DND-41 (cell line): ENCODE results near the gene ARSI.

Experiments
- ATAC-seq: fragments of 200-7000 bp; cut with Tn5 transposase; 3 replicates; pipeline ENCODE4 v1.9.1; 2021; ENCODE audit warnings: low read depth; ENCODE audit not compliant: insufficient read depth
- DNase-seq: peaks from one replicate; pipeline ENCODE4 v3.0.0-alpha.2; 2020
- H2AFZ ChIP-seq: 2 replicates; pipeline ENCODE4 v1.6.0; 2012; ENCODE audit warnings: low read depth, low read length
- H3K27ac ChIP-seq: 2 replicates; pipeline ENCODE4 v1.5.1; 2012; ENCODE audit warnings: low read length, inconsistent platforms
- H3K27me3 ChIP-seq: fragments of 200-600 bp; sonication (generic); 2 replicates; pipeline ENCODE4 v1.6.0; 2012; ENCODE audit warnings: low read length, mild to moderate bottlenecking, inconsistent platforms; ENCODE audit not compliant: insufficient read depth, poor library complexity
- H3K36me3 ChIP-seq: 2 replicates; pipeline ENCODE4 v1.5.1; 2012; ENCODE audit warnings: low read length, inconsistent platforms; ENCODE audit not compliant: insufficient read depth
- H3K4me1 ChIP-seq: 2 replicates; pipeline ENCODE4 v1.5.1; 2012; ENCODE audit warnings: mild to moderate bottlenecking, low read length; ENCODE audit not compliant: insufficient read depth
- H3K4me2 ChIP-seq: 2 replicates; pipeline ENCODE4 v1.6.0; 2012; ENCODE audit warnings: mild to moderate bottlenecking, moderate library complexity, low read length, inconsistent platforms; ENCODE audit not compliant: insufficient read depth
- H3K4me3 ChIP-seq, 2 experiments: fragments of 200-600 bp in 1 of 2; shearing (Covaris generic) in 1 of 2; 2 replicates each; pipeline ENCODE4 v1.5.1; 2012 to 2016; ENCODE audit warnings: inconsistent platforms in 2 of 2, low read length in 2 of 2, mild to moderate bottlenecking in 2 of 2, low read depth in 1 of 2, moderate library complexity in 1 of 2
- H3K79me2 ChIP-seq: 2 replicates; pipeline ENCODE4 v1.6.0; 2012; ENCODE audit warnings: low read length, inconsistent platforms; ENCODE audit not compliant: insufficient read depth
- H3K9ac ChIP-seq: 2 replicates; pipeline ENCODE4 v1.6.0; 2012; ENCODE audit warnings: low read depth, mild to moderate bottlenecking, inconsistent platforms, low read length, moderate library complexity
- H3K9me3 ChIP-seq: 2 replicates; pipeline ENCODE4 v1.5.1; 2012; ENCODE audit warnings: low read length, moderate library complexity, mild to moderate bottlenecking, inconsistent platforms; ENCODE audit not compliant: insufficient read depth, severe bottlenecking
- H4K20me1 ChIP-seq: 2 replicates; pipeline ENCODE4 v1.6.0; 2012; ENCODE audit warnings: low read length; ENCODE audit not compliant: insufficient read depth
- CTCF ChIP-seq: IDR thresholded peaks from 2 replicates; pipeline ENCODE4 v1.5.1; 2012; ENCODE audit warnings: borderline replicate concordance, low read length, moderate library complexity, mild to moderate bottlenecking; ENCODE audit not compliant: poor library complexity, severe bottlenecking; ENCODE audit errors: extremely low read depth
- EZH2 ChIP-seq: IDR thresholded peaks from 3 replicates; pipeline ENCODE4 v1.6.1; 2012; ENCODE audit warnings: borderline replicate concordance, low read depth, mild to moderate bottlenecking, moderate library complexity, low read length, inconsistent platforms; ENCODE audit not compliant: severe bottlenecking

Gene ARSI

GRCh38 chr5:150257424-150257823, 45.3 kb downstream of the ARSI start:
- H3K4me3 ChIP-seq = no peak overlapping the region
- H3K36me3 ChIP-seq = no peaks in the 10 kb centered on the region
- DNase-seq (no peak), ATAC-seq (no peak)
- no peak overlapping the region for H3K9ac ChIP-seq
- peaks cover 10% of the 10 kb centered on the region for H3K27me3 ChIP-seq
- H3K4me1 ChIP-seq = no peaks in the 10 kb centered on the region
- H4K20me1 ChIP-seq = no peaks in the 10 kb centered on the region; the same call in 1 of the 2 replicates
- no peak overlapping the region for H2AFZ ChIP-seq
- H3K4me2 ChIP-seq = no peak overlapping the region
- no peaks in the 10 kb centered on the region for H3K9me3 ChIP-seq
- TF ChIP-seq EZH2 = no peak
- no peak for TF ChIP-seq CTCF
- no peaks in the 10 kb centered on the region for H3K79me2 ChIP-seq
- no peak overlapping the region for H3K27ac ChIP-seq

GRCh38 chr5:150256410-150257064, 46.2 kb downstream of the ARSI start:
- Histone ChIP-seq H3K4me1 (no peaks in the 10 kb centered on the region), H3K27me3 (peaks cover 11% of the 10 kb centered on the region), H3K9ac (no peak overlapping the region), H3K4me2 (no peak overlapping the region), H4K20me1 (no peaks in the 10 kb centered on the region; the same call in 1 of the 2 replicates), H2AFZ (no peak overlapping the region), H3K27ac (no peak overlapping the region), H3K79me2 (no peaks in the 10 kb centered on the region), H3K9me3 (no peaks in the 10 kb centered on the region), H3K4me3 (no peak overlapping the region), H3K36me3 (no peaks in the 10 kb centered on the region)
- TF ChIP-seq CTCF = peak; percentile 2
- TF ChIP-seq EZH2 = no peak
- DNase-seq (no peak), ATAC-seq (no peak)

GRCh38 chr5:150255659-150256409, 46.9 kb downstream of the ARSI start:
- Histone ChIP-seq H4K20me1 (no peaks in the 10 kb centered on the region; the same call in 1 of the 2 replicates), H3K4me2 (no peak overlapping the region), H3K4me3 (no peak overlapping the region), H3K79me2 (no peaks in the 10 kb centered on the region), H3K27ac (no peak overlapping the region), H3K36me3 (no peaks in the 10 kb centered on the region), H3K27me3 (peaks cover 13% of the 10 kb centered on the region), H3K9me3 (no peaks in the 10 kb centered on the region), H2AFZ (no peak overlapping the region; the same call in 1 of the 2 replicates), H3K9ac (no peak overlapping the region), H3K4me1 (no peaks in the 10 kb centered on the region)
- ATAC-seq = no peak
- DNase-seq = no peak
- TF ChIP-seq EZH2 = no peak
- no peak for TF ChIP-seq CTCF
